Measurements from ENCODE around the gene ATP5ME. TPM values are rescaled to one million over a fixed set of nuclear protein-coding genes. Genes with fewer than 3 reads are reported as not detected.

The ATP5ME gene
- polyA plus RNA-seq, 3 donors: 221 to 338 (median 268) TPM

DNA sequence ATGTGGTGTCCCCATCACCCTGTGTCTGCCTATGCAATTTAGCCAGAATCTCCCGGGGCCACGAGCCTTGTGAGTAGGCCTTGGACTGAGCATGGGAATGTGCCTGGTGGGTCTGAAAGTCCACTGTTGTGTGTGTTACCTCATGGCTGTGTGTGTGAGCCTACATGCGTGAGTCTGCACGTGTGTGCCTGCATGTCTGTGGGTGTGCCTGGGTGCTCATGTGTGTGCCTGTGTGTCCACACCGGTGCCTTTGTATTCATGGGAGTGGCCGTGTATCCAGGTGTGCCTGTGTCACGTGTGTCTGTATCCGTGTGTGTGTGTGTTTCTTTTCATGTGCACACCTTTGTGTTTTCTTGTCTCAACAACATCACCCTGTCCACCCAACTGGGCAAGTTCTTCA is 14.2 kb downstream of the ATP5ME start:
- no peak for DNase-seq

DNA sequence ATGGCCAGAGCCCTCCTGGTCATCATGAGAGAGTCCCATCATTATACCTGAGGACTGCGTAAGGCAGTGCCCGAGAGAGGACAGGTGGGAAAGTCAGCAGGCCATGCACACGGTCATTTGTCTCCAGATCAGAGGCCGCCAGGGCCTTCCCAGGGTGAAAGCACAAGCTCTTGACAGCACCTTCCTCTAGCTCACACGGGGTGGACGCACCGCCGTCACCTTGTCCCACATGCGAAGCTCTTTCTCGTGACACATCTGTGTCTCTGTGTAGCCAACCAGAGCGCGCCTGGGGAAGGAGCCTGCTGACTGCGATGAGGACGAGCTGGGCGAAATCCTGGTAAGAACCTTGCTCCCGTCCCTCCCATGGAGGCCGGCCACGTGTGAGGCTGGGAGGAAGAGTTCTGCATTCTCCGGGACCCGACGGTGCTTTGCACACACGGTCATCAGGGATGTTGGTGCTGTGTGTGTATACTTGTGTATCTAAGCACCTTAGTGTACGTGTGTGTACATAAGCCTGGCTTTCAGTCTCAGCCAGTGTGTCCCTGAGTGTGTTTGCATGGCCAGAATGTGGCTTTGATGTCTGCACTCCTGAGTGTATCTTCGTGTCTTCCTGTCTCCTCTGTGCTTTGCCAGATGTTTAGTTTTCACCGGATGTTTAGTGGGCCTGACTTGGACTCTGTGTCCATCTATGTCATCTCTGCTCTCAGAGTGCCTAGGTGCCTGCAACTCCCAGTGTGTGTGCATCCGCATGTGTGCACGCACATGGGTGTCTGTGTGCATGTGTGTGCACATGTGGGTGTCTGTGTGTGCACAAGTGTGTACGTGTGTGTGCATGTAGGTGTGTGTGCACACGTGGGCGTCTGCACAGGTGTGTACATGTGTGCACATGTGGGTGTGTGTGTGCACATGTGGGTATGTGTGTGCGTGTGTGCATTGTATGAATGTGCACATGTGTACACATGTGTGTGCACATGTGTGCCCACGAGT is 15.1 kb downstream of the ATP5ME start:
- no peak for DNase-seq

DNA sequence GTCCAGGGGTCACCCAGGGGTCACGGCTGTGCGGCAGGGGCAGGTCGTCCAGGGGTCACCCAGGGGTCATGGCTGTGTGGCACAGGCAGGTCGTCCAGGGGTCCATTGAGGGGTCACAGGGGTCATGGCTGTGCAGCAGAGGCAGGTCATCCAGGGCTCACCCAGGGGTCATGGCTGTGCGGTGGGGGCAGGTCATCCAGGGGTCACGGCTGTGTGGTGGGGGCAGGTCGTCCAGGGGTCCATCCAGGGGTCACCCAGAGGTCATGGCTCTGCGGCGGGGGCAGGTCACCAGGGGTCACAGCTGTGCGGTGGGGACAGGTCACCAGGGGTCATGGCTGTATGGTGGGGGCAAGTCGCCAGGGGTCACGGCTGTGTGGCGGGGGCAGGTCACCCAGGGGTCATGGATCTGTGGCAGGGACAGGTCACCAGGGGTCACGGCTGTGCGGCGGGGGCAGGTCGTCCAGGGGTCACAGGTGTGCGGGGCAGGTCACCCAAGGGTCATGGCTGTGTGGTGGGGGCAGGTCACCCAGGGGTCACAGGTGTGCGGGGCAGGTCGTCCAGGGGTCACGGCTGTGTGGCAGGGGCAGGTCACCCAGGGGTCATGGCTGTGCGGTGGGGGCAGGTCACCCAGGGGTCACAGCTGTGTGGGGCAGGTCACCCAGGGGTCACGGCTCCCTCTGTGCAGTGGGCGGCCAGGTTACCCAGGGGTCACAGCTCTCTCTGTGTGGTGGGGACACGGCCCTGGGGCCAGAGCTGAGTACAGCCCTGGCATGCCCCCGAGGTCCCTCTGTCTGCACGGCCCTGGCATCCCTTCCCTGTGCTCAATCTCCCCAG is 16.0 kb downstream of the ATP5ME start:
- DNase-seq: no peak

DNA sequence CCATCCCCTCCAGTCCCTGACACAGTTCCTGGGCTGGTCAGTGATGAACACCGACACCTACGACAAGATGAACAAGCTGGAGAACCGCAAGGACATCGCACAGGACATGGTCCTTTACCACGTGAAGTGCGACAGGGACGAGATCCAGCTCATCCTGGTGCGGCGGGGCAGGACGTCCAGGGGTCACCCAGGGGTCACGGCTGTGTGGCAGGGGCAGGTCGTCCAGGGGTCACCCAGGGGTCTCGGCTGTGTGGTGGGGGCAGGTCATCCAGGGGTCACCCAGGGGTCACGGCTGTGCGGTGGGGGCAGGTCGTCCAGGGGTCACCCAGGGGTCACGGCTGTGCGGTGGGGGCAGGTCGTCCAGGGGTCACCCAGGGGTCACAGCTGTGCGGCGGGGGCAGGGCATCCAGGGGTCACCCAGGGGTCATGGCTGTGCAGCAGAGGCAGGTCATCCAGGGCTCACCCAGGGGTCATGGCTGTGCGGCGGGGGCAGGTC is 16.7 kb downstream of the ATP5ME start:
- no peak for DNase-seq

DNA sequence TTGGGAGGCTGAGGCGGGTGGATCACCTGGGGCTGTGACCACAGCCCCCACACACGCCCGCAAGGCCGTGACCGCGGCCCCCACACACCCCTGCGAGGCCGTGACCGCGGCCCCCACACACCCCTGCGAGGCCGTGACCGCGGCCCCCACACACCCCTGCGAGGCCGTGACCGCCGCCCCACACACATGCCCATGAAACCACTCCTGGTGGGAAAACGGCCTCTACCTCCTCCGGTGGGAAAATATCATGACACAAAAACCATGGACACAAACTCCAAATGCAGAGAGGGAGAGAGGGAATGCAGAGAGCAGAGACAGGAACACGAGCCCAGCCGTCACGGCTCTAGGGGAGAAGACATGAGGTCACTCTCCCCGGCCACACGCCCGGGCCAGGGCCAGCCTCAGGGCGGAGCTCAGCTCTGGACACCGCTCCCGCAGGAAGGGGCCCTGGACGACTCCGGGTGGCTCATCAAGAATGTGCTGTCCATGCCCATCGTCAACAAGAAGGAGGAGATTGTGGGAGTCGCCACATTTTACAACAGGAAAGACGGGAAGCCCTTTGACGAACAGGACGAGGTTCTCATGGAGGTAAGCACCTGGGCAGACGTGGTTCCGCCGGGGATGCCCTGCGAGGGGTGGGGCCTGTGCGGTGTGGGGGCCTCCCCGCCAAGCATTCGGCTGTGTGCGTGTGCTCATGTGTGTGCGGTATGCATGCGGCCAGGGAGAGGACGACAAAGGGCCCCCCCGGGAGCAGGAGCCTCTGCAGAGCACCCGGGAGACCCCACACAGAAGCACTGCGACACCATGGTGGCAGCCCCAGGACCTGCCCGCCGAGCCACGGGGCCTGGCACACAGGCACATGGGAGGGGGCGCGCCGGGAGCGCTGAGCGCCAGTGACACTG is 17.4 kb downstream of the ATP5ME start:
- DNase-seq: no peak

DNA sequence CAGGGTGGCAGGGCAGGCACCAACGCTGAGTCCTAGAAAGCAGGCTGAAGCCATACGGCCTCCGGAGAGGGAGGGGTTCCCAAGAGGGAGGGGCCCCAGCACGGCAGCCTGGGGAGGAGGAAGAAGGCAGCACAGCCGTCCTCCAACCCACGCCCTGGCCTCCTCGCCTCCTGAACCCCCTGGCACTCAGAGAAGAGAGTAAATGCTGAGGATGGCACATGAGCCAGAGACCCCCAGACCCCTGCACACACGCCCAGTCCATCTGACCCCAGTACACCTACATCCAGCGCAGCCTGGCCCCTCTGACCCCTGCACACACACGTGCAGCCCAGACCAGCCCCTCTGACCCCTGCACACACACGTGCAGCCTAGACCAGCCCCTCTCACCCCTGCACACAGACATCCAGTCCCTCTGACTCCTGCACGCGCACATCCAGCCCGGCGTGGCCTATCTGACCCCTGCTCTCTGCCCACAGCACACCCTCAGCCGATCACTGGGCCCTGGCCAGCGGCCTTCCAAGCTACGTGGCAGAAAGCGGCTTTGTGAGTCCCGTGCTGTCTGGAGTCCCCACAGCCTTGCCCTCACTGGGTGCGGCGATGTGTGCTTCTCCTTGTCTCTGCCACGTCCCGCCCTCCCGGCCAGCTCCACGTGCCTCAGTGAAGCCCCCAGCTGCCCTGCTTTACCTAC is 18.5 kb downstream of the ATP5ME start:
- no peak for DNase-seq

DNA sequence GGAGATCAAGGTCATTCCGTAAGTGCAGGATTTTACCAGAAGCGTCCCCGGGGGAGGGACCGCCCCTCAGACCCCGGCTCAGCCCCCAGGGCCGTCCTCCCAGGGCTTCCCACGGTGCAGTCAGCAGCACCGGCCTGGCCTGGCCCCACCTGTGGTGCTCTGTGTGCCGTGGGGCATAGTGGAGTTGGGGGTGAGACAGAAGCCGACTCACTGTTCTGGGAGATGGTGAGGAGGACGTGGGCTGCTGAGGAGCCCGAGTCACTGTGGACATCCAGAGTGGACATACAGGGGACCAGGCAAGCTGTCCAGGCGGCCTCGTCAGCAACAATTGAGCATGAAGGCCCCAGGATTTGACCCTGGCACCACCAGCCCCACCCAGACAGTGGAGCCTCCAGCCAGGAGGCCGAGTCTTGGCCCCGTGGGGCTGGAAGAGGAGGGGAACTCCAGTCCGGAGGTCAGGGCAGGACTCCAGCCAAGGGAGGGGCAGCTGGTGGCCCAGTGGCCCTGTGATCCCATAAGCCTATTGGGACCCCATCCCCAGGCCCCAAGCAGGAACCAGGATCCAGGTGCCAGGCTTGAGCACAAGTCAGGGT is 19.1 kb downstream of the ATP5ME start:
- DNase-seq: no peak

DNA sequence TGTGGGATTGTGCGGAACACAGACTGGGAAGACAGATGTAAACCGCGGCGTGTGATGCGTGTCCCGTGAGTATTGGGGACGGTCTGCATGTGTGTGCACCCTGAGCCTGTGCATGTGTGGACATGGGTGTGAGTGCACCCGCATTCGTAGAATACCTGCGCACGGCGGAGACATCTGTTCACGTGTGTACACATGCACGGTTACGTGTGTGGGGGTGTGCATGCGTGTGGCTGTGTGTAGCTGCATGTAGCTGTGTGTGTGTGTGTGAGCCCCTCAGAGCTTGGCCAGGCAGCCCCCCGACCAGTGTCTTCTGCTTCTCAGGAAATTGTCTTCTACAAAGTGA is 19.6 kb downstream of the ATP5ME start:
- no peak for DNase-seq

DNA sequence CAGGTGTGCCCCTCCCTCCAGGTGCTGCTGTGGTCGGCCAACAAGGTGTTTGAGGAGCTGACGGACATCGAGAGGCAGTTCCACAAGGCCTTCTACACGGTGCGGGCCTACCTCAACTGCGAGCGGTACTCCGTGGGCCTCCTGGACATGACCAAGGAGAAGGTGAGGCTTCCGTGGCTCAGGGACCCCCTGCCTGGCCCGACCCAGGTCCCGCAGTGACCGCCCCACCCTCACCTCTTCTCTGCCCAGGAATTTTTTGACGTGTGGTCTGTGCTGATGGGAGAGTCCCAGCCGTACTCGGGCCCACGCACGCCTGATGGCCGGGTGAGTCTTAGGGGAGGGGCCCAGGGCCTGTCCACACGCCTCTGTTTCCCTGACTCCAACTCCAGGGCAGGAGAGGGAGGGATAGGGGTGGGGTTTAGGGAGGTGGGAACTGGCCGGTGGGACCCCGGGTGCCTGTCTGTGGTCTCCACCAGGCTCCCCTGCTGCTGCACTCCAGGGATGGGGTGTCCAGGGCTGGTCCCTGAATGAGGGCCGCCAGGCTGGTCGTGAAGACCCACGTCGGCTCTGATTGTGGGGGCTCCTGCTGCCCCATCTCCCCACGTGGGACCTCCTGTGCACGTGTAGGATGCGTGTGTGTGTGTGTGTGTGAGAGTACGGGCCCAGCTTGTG is 20.1 kb downstream of the ATP5ME start:
- DNase-seq: no peak

DNA sequence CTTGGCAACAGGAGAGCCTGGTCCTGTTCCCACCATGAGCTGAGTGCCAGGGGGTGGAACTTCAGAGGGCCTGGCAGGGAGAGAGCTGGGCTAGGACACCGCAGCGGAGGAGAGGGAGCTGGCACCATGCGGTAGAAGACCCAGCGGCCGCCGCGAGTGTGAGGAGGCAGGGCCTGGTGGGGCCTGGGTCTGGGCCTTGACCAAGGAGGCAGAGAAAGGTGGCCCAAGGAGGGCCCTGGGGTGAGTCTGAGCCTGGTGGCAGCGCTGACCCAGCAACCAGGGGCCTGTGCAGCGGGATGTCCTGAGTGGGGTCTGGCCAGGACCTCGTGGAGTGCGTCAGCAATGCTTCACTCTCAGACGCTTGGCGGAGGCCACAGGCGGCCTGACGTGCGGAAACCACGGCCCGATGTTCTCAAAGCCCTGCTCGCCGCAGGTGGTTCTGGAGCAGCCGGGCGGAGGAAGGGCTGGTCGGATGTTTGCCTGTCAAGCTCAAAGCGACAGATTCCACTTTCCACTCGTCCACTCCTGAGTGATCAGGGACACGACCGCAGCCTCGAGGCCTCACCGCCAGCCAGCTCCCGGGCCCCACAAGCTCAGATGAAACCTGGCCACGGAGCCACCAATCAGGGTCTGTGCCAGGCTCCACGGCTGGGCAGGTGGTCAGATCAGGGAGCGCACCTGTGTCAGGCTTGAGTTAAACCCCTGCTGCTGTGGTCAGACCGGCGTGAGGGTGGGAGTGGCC is 20.8 kb downstream of the ATP5ME start:
- DNase-seq: no peak

DNA sequence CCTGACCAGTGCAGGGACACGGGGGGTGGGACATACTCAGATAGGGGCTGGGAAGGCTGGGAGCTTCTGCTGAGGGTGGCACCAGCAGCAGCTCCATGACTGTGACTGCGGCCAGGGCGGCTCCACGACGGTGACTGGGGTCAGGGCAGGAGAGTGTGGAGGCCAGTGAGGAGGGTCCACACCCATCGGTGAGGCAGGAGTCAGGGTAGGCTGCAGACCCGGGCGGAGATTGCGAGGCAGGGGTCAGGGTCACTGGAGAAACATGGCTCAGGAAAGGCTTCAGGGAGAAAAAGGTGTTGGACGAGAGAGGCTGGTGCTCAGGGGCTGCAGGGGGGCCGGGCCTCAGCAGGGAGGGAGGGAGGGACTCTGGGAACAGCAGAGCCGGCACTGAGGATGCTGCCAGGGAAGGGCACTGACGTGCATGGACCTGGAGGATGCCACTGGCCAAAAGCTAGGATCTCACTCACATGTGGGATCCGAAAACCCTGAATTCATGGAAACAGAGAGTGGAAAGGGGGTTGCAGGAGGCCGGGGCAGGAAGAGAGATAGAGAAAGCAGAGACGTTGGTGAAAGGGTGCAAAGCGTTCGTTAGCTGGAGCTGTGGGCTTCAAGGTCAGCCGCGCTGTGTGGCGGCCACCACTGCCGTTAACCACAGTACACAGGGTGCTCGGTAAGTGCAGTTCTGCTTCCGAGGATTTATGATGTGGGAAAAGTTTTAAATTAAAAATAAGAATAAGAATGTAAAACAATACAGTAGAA is 22.0 kb downstream of the ATP5ME start:
- DNase-seq: no peak

DNA sequence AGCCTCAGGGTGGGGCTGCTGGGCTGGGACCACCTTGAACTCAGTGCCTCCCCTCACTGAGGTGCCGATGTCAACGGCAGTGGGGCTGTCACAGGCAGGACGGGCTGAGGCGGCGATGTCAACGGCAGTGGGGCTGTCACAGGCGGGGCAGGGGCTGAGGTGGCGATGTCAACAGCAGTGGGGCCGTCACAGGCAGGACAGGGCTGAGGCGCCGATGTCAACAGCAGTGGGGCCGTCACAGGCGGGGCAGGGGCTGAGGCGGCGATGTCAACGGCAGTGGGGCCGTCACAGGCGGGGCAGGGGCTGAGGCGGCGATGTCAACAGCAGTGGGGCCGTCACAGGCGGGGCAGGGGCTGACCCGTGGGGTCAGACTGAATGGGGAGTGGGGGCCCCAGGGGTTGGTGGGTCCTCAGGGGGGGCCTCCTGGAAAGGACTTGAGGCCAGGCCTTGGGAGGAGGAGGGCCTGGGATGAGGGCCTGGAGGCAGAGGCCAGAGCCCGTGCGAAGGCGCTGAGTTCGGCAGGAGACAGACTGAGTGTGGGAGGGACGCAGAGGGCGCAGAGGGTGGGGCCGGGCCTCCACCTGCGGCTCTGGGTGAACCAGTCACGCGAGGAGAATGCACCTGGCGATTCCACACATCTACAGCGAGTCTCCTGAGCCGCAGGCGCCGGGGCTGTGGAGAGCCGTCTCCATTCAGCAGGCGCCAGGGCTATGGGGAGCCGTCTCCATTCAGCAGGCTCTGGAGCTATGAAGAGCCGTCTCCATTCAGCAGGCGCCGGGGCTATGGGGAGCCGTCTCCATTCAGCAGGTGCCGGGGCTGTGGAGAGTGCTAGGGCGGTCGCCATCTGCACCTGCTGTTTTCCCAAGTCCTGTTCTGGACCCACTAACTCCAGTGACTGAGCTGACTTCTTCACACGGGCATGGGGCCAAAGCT is 22.9 kb downstream of the ATP5ME start:
- DNase-seq: no peak

DNA sequence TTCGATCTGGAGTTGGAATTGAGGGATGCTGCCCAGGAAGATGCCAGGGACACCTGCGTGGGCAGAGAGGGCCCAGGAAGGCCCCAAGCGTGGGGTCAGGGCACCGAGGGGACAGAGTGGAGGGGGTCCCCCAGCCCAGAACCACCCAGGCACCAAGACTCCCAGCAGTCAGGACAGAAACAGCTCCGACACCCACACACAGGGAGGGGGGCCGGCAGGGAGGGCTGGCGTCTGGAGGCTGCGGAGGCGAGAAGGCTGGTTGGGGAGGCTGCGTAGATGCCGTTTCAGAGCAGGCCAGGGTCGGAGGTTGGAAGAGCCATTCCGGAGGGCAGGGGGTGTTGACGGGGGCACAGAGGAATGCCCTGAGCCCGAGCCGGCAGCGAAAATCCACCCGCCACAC is 23.6 kb downstream of the ATP5ME start:
- DNase-seq: no peak

DNA sequence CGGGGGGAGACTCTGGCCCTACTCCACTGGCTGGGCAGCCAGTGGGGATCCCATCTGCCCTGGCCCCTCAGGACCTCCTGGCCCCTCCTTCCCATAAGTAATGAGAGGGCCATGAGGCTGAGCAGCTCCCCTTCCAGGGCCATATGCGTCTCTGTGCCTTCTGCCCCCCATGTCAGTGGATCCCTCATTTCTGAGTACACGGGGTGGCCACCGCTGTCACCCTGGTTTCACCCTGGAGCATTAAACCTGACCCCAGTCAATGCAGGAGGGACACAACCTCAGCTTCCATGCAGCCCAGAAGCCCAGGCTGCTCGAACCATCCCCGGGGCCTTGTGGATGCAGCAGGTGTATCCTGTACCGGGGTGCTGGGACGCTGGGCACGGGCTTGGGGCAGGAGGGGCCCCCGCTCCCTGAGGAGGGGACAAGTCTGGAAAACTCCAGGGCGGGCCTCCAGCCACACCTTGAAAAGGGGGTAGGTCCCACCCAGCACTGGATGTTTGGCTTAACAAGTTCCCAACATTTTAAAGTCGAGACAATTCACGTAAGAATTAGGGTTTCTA is 24.2 kb downstream of the ATP5ME start:
- DNase-seq: no peak

DNA sequence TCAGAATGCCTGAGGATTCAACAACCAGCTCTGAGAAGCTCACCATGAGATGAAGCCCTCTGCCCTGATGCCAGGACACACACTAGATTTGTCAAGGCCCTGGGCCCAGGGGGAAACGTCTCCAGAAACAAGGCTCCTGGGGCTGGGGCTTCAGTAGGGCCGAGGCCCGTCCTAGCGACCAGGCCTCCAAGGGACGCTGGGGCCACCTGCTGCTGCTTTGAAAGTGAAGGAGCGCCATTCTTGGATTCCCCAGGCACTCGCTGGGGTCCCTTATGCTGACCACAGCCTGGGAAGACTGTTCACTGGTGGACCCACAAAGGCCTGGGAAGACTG is 24.8 kb downstream of the ATP5ME start:
- no peak for DNase-seq

DNA sequence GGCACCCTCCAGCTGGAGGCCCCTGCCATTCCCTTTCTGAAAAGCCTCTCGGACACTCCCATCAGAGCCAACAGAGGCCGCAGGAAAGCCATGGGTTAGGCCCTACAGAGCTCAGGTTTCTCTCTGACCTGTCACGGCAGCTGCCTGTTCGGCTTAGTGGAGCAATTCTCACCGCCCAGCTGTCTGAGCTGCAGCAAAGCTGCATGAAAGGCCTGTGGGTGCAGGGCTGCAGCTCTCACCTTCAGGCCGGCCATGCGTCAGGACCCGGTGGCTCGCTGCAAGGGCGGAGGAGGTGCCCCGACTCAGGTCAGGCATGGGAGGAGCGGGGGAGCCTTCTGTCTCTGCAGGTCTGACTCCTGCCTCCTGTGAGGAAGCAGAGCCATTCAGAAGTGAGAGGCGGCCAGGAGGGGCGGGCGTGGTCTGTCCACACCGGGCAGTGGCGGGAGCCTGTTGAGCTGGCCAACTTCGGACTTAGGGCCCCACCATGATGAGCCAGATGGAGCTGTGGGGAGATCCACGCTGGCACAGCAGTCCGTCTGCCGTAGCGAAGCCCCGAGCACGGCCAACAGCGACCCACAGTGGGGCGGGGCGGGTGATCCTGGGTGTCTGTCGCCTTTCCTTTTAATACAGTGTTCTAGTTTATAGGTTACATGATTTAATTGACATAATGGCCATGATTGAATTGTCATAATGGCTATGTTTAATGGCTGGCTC is 25.3 kb downstream of the ATP5ME start:
- peak; percentile 56 for DNase-seq

DNA sequence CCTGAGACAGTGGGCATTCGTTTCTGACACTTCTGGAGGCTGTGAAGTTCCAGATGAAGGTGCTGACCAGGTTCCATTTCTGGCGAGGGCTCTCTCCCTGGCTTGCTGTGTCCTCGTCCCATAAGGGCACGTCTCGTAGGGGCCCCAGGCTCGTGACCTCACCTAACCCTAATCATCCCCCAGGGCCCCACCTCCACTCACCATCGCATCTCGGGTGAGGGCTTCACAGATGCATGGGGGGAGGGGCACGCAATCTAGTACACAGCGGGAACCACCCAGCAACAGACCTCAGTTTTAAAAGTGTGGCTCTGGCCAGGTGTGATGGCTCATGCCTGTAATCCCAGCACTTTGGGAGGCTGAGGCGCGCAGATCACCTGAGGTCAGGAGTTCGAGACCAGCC is 26.6 kb downstream of the ATP5ME start:
- no peak for DNase-seq

All from renal pelvis (tissue), 4 donors.